RWPE2 (cell line): ENCODE measurements around the gene SYT2.
"Not testable (repeated sequence)": the region's sequence is repeated elsewhere in the genome, so short reads cannot be mapped to it uniquely, and the experiment has no call there.

ENCODE experiments used
- ATAC-seq: fragments of 200-7000 bp; cut with Tn5 transposase; 3 replicates; pipeline ENCODE4 v1.9.1; 2021; ENCODE audit warnings: low read depth
- DNase-seq: peaks from one replicate; pipeline ENCODE4 v3.0.0-alpha.2; 2020; ENCODE audit warnings: low spot score
- H3K27ac ChIP-seq: fragments of 450-650 bp; 2 replicates; pipeline ENCODE4 v1.5.1; 2017; ENCODE audit warnings: mild to moderate bottlenecking; ENCODE audit not compliant: poor library complexity, severe bottlenecking
- H3K27me3 ChIP-seq: fragments of 250-450 bp; sonication (Bioruptor Pico); 2 replicates; pipeline ENCODE4 v1.5.1; 2021; ENCODE audit warnings: mild to moderate bottlenecking, moderate library complexity; ENCODE audit not compliant: insufficient read depth, poor library complexity, severe bottlenecking
- H3K36me3 ChIP-seq: fragments of 250-450 bp; sonication (Bioruptor Pico); 2 replicates; pipeline ENCODE4 v1.5.1; 2020; ENCODE audit warnings: low read depth, mild to moderate bottlenecking, moderate library complexity
- H3K4me1 ChIP-seq: fragments of 250-450 bp; sonication (Bioruptor Pico); 2 replicates; pipeline ENCODE4 v1.5.1; 2021; ENCODE audit warnings: mild to moderate bottlenecking, moderate library complexity; ENCODE audit not compliant: insufficient read depth, poor library complexity, severe bottlenecking
- H3K4me3 ChIP-seq: fragments of 250-450 bp; sonication (Bioruptor Pico); 2 replicates; pipeline ENCODE4 v1.5.1; 2021; ENCODE audit warnings: mild to moderate bottlenecking, moderate library complexity; ENCODE audit not compliant: severe bottlenecking
- H3K9me3 ChIP-seq: fragments of 250-450 bp; sonication (Bioruptor Pico); 2 replicates; pipeline ENCODE4 v1.5.1; 2021; ENCODE audit warnings: mild to moderate bottlenecking, moderate library complexity; ENCODE audit not compliant: severe bottlenecking
- TF ChIP-seq, protein P1 (sequence below): fragments of 450-650 bp; IDR thresholded peaks from one replicate; pipeline ENCODE4 v1.5.1; 2017; ENCODE audit warnings: mild to moderate bottlenecking, moderate library complexity; ENCODE audit not compliant: poor library complexity, severe bottlenecking

The SYT2 gene

DNA sequence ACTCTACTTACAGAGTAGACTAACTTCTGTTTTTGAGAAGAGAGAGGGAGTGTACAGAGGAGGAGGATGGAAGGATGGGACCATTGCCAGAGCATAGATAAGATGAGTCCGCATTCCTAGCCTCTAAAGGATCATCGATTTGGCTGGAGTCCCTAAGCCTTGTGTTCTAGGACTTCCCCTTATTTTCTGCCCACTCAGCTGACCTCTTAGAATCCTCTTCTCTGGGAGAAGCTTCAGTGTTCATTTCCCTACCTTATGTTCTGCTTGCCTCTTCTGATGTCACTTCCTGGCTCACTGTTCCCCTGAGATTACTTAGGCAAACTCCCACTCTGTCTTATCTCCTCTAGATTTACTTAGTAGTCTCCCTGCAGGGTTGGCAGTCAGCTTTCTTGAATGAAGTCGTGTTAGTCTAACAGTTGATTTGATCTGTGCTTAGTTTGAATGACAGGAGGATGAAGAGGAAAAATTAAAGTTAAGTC lies 156.7 kb downstream of the SYT2 start:
- Histone ChIP-seq H3K27ac (no peak overlapping the region), H3K4me3 (no peak overlapping the region), H3K36me3 (no peaks in the 10 kb centered on the region), H3K9me3 (no peaks in the 10 kb centered on the region), H3K27me3 (no peaks in the 10 kb centered on the region), H3K4me1 (no peaks in the 10 kb centered on the region)
- no peak for DNase-seq
- TF ChIP-seq, protein P1, sequence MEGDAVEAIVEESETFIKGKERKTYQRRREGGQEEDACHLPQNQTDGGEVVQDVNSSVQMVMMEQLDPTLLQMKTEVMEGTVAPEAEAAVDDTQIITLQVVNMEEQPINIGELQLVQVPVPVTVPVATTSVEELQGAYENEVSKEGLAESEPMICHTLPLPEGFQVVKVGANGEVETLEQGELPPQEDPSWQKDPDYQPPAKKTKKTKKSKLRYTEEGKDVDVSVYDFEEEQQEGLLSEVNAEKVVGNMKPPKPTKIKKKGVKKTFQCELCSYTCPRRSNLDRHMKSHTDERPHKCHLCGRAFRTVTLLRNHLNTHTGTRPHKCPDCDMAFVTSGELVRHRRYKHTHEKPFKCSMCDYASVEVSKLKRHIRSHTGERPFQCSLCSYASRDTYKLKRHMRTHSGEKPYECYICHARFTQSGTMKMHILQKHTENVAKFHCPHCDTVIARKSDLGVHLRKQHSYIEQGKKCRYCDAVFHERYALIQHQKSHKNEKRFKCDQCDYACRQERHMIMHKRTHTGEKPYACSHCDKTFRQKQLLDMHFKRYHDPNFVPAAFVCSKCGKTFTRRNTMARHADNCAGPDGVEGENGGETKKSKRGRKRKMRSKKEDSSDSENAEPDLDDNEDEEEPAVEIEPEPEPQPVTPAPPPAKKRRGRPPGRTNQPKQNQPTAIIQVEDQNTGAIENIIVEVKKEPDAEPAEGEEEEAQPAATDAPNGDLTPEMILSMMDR = no peak
- no peak for ATAC-seq

DNA sequence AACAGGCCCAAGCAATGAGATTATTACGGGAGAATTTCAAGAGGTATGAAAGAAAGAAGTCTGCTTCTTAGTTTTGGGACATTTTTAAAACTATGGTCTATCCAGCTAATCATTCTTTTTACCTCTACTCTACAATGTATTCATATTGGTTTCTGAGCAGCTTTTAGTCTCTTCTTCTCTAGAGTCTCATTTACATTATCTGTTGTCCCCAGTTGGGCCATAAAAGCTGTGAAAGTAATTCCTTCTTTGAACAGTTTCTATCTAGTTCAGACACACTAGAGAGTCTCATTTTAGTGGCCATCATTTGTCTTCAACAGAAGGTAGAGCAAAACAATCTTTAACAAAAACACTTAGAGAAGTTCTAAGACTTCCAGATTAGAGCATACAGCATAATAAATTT lies 157.2 kb downstream of the SYT2 start:
- H3K27ac ChIP-seq, H3K4me1 ChIP-seq, DNase-seq, H3K27me3 ChIP-seq, ATAC-seq, H3K4me3 ChIP-seq, H3K36me3 ChIP-seq, H3K9me3 ChIP-seq: not testable (repeated sequence)

DNA sequence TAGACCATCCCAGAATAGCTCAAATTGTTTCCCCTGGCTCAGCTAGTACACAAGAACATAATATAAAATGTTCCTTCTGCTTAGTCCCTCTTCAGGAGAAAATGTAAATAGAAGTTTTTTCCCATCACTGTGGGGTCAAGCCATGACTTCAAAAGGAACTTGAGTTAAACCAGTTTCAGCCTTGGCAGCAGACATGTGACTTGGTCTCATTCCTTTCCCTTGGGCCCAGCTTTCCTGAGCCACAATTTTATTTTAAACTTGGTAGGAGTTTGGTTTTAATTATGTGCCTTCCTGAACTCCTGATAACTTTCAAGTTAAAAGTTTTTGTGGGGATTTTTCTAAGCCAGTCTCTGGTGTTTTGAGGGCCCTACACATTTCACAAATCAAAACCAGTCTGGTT lies 157.6 kb downstream of the SYT2 start:
- not testable (repeated sequence) for H3K36me3 ChIP-seq, H3K9me3 ChIP-seq, H3K4me1 ChIP-seq, H3K27me3 ChIP-seq, DNase-seq, H3K27ac ChIP-seq, H3K4me3 ChIP-seq, ATAC-seq

DNA sequence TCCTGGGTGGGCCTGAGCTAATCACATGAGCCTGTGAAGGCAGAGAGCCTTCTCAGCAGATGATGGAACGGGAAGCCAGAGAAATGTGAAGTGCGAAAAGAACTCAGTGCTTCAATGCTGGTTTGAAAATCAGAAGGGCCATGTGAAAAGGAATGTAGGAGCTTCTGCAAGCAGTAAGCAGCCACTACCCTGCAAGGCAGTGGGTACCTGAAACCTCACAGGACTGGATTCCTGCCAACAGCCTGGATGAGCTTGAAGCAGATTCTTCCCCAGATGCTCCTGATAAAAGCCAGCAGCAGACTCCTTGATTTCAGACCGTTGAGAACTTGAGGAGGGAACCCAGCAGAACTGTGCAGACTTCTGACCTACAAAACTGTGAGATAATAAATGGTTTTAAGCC lies 158.6 kb downstream of the SYT2 start:
- ATAC-seq (no peak), DNase-seq (no peak)
- no peaks in the 10 kb centered on the region for H3K36me3 ChIP-seq
- H3K27ac ChIP-seq = no peak overlapping the region
- H3K4me3 ChIP-seq = no peak overlapping the region
- no peaks in the 10 kb centered on the region for H3K27me3 ChIP-seq
- H3K9me3 ChIP-seq = no peaks in the 10 kb centered on the region
- no peaks in the 10 kb centered on the region for H3K4me1 ChIP-seq
- TF ChIP-seq, protein P1 = no peak

DNA sequence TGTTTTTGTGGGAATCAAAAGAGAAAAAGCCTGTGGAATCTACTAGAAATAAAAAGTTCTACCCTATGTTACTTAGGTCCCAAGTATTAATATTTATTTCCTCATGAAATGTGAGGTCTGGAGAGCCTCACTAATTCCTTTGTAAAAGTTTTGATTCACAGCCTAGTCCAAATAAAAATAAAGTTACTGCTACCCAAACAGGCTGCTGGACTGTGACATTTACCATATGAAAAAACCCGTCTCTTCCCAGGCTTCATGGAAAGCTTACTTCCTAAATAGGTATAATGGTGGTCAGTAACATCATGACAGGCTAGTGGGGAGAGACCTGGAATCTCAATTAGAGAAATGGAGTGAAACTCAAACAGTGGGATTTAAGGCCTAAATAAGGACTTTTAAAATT lies 160.2 kb downstream of the SYT2 start:
- H3K36me3 ChIP-seq, H3K27ac ChIP-seq, H3K4me3 ChIP-seq, H3K4me1 ChIP-seq, H3K27me3 ChIP-seq, DNase-seq, H3K9me3 ChIP-seq, ATAC-seq: not testable (repeated sequence)

DNA sequence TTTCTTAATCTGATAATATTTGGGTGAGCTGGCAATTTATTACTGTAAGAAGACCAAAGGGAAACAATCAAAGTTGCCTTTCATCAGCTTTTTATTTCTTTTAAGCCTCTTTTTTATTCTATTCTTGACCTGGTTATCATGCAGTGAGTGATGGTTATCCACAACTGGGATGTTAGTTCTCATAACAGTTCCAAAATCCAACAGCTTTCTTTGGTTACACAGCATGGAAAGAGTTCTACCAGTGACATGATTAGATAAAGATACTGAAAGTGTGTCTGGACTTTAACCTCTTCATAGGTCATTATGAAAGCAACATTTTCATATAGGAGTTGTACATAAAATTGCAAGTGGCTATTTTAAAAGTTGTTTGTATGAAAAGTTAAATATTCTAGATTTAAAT lies 163.0 kb downstream of the SYT2 start:
- TF ChIP-seq, protein P1 = no peak
- H3K4me1 ChIP-seq = peaks cover 5% of the 10 kb centered on the region

DNA sequence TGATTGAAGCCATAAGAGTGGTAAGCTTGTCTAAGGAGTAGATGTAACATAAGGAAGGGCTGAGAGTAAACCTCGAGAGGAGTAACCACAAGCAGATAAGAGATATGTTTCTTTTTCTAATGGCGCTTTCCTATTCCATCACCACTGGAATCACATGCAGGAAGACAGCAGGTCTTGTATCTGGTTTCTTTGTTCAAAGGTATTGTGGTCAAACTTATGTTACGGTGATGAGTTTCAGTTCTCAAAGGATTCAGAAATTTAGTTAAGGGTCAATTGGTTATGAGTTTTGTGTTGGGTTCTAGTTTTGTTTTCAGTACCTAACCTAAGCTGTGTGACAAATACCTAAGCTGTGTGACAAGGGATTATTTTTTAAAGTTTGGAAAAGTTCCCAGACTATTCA lies 163.5 kb downstream of the SYT2 start:
- not testable (repeated sequence) for H3K27me3 ChIP-seq, ATAC-seq, H3K36me3 ChIP-seq, H3K27ac ChIP-seq, H3K4me3 ChIP-seq, H3K4me1 ChIP-seq, H3K9me3 ChIP-seq, DNase-seq

More for the DNA sequence above, 163.0 kb downstream of the SYT2 start:
- H3K4me3 ChIP-seq = no peak overlapping the region
- H3K9me3 ChIP-seq = no peaks in the 10 kb centered on the region
- H3K36me3 ChIP-seq = no peaks in the 10 kb centered on the region
- no peak overlapping the region for H3K27ac ChIP-seq
- H3K27me3 ChIP-seq = no peaks in the 10 kb centered on the region
- DNase-seq (no peak), ATAC-seq (no peak)

DNA sequence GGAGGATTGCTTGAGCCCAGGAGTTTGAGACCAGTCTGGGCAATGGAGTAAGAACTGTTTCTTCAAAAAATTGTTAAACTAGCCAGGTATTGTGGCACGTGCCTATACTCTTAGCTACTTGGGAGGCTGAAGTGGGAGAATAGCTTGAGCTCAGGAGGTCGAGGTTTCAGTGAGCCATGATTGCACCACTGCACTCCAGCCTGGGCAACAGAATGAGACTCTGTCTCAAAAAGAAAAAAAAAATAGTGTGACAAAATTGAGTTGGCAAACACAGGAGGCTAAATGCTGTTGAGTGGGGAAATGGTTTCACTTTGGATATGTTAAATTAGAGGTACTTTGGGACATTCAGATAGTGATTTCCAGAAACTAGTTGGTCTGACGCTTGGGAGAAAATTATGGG lies 163.9 kb downstream of the SYT2 start:
- H3K4me3 ChIP-seq, ATAC-seq, DNase-seq, H3K4me1 ChIP-seq, H3K9me3 ChIP-seq, H3K27me3 ChIP-seq, H3K27ac ChIP-seq, H3K36me3 ChIP-seq: not testable (repeated sequence)

DNA sequence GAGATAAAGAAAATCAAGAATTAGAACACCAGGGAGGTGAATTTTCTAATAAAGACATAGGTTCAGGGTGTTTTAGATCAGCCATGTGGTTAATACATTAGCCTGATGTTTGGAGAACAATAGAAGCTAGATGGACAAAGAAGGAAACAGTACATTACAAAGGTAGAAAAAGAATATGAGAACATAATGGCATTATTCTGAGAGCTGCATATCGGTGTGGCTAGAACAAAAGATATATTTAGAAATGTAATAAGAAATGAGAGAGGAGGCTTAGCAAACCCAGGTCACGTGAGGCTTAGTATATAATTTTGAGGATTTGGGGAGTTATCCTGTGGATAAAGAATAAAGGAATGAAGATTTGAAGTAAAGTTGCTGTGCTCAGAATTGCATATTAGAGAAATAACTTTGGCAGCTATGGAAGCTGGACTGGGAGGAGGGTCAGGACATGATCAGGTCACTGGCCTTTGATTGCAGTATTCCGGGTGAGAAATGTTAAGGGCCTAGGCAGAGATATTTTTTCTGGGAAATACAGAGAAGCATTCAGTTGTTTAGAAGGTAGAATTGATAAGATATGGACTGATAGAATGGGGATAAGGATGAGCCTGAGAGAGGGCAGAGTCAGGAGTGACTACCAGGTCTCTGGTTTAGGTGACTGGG lies 164.5 kb downstream of the SYT2 start:
- H3K9me3 ChIP-seq, DNase-seq, H3K27ac ChIP-seq, H3K4me3 ChIP-seq, H3K27me3 ChIP-seq, ATAC-seq, H3K4me1 ChIP-seq, H3K36me3 ChIP-seq: not testable (repeated sequence)
